HG03439 (cell line): ENCODE results near the gene RGS2.

Source experiments
- ATAC-seq: cut with Tn5 transposase; IDR thresholded peaks from one replicate; pipeline ENCODE4 v1.9.1; 2021; ENCODE audit warnings: mild to moderate bottlenecking, moderate library complexity; ENCODE audit not compliant: unreplicated experiment

The RGS2 gene, protein sequence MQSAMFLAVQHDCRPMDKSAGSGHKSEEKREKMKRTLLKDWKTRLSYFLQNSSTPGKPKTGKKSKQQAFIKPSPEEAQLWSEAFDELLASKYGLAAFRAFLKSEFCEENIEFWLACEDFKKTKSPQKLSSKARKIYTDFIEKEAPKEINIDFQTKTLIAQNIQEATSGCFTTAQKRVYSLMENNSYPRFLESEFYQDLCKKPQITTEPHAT

DNA sequence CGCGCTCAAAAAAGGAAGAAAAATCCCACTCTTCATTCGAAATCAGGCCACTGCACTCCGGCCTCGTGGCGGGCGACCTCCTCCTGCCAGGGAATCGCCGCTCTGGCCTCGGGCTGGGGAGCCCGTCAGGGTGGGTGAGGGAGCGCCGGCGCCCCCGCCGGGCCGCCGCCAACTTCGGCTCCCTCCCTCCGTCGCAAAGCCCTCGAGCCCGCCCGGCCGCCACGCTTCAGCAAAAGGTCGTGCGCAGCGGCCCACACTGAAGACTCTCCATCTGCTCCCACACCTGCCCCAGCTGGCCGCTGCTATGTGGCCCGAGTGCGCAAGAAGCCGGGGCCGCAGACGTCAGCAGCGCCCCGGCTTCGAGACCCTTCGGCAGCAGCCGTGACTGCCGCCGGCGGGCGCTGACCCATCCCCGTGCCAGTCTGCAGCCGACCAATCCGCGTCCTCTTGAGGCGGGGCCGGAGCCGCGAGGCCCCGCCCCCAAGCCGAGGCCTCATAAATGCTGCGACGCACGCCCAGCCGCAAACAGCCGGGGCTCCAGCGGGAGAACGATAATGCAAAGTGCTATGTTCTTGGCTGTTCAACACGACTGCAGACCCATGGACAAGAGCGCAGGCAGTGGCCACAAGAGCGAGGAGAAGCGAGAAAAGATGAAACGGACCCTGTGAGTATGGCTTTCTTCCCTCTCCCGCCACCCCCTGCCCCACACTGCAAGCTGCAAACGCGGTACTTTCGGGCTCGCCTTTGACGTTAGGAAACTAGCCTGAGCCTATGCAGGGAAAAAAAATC, at the start of gene RGS2:
TSS of gene RGS2 (plus strand) at position 522 of the 789 bp plus-strand sequence. CDS start at position 555, 33 bp downstream.
- peak; percentile 88 for ATAC-seq

DNA sequence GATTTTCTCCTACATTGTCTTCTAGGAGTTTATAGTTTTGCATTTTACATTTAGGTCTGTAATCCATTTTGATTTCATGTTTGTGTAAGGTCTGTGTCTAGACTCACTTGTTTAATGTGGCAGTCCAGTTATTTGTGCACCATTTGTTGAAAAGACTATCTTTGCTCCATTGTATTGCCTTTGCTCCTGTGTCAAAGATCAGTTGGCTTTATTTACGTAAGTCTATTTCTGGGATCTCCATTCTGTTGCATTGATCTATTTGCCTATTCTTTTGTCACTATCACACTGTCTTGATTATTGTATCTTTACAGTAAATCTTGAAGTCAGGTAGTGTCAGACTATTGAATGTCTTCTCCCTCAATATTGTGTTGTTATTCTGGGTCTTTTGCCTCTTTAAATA, 49.7 kb upstream of the RGS2 start:
- no peak for ATAC-seq

DNA sequence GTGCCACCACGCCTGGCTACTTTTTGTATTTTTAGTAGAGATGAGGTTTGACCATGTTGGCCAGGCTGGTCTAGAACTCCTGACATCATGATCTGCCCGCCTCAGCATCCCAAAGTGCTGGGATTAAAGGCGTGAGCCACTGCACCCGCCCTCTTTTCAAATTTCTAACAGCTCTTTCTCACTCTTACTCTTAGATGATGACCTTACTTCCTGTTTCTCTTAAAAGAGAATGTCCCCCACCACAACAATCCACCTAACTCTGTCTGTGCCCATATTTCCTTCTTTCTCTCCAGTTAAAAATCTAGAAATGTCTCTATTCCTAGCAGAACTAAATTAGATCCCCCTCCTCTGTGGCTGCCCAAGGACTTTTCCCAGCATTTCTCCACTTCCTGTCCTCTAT, 46.6 kb upstream of the RGS2 start:
- ATAC-seq = no peak

DNA sequence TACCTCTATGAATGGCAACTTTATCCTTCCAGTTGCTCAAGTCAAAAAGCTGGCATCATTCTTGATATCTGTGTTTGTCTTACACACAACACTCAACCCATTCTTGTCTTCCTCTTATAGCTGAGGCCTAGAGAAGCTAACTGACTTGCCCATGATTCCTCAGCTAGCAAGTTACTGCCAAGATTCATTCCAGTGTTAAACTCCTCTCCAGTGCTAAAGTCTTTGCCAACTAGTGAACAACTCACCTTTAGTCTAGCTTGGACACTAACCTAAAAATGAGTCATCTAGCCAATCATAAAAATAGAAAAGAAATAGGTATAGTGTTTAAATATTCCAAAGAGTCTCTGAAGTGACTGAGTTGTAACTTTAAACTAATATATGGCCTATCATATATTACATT, 45.6 kb upstream of the RGS2 start:
- no peak for ATAC-seq

DNA sequence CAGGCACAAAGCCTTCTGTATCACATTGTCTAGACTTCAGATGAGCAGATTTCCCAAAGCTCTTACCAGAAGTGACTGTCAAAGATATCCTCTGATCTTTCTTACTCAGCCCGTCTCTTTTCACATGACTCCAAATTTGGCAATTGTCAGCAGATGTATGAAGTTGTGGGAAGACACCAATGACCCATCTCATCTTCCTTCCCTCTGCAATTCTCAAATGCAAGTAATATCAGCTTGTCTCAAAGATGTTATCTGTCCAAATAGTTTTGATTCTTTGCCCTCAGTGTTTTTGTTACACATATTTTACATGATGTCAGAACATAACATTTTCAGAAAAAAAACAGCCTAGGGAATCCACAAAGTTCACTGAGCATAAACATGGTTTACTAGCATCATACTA, 45.1 kb upstream of the RGS2 start:
- ATAC-seq = no peak

DNA sequence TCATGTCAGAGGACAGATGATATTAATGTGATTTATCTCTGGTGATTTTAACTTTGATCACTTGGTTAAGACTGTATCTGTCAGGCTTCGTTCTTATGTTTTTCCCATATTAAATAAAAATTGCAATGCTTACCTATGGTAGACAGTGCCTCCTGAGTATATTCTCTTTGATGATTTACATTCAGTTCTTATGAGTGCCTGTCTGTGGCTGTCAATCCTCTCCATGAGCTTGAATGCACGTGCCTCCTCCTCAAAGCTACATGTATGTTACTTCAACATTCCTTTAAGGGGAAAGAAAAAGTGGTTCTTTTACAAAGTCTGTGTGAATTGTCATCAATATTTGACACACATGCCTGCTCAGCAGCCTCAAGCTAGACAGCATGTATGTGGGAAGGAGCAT, 44.2 kb upstream of the RGS2 start:
- no peak for ATAC-seq

DNA sequence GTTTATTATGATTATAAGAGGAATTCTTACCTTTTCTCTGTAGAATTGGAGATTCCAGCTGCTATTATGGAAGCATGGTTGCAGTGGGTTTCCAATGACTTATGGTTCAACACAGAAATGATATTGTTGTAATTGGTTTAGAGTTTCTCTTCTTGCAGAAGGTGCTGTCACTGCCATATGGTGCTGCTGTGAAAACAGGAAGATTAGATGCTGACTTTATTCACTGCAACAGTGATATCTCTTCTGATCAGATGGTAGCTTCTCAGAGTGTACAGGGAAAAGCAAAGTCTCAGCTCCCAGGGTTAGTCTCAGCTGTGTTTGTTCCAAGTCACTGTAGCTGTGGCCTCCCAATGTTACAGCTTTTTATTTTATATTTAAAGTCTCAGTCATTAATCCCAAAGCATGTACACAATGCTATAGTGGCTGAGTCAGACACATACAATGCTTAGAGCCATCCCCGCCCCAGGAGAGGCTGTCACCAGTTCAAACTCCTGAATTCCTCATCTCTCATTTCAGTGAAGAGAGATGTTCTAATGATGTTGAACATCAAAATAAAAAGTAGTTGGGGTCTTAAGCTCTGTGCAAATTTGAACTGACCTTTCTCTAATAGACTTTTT, 42.7 kb upstream of the RGS2 start:
- ATAC-seq = no peak

DNA sequence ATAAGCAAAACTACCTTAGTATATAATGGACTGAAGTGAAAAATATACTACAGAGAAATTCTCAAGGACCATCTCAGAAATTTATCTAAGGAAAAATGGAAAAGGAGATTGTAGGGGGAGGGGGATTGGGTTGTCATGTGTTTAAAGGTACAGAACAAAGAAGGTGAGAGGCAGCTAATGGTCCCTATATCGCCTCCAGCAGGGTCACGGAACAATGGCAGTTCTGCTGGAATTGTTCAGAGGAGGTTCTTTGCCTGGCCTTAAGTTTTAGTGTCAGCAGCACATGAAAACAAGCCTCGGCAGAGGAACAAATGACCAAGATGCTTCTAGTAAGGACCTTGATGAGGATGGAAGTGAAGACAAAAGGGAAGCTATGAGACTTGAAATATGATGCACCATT, 42.0 kb upstream of the RGS2 start:
- ATAC-seq = no peak

DNA sequence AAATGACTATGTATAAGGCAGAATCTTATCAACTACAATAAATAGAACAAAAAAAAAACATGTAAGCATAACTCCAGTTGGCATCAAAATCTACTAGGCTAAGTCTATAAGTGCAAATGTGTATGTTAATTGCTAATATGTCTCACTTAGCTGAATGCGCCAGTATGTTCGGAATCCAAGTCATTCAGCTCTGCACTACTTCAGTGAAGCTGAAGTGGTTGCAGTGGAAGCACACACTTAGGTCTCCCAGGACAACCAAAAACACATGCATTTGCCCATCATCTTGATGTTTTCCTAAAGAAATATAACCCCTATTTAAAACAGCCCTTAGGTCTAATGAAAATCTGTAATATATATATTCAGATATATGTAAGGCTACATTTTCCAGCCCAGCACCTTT, 41.0 kb upstream of the RGS2 start:
- ATAC-seq = no peak

DNA sequence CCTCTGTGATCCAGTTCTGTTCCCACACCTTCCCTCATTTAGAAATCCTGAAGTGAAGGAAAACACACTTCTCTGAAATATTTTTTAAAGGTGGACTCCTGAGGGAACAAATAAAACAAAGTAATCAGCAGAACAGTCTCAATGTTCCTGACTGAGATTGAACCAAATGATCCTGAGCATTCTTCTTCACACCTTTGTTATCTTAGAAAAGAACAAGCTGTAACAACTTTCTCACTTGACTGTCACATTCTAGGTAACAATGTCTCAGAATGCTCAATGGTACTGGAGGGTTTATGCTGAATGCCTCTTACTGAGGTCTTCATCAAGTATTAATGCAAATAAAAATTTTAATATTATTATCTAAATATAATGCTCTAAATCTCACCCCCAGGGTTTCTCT, 40.4 kb upstream of the RGS2 start:
- ATAC-seq = no peak

DNA sequence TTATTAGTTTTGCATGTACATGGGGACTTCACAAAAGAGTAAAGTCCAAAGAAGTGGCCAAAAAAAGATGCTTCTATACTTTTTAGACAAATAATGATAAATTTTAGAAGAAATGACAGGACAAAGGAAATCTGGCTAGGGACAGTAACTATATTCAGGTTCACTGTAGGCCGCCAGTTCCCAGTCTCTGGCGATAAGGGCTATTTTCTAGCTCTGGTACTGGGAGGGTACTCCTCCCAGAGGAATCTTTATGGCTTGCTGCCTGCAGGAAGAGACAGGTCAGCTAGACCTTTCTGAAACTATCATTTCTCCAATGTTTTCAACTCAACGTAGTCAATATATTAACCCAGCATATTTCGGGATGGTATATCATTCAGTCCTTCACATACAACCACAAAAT, 37.5 kb upstream of the RGS2 start:
- ATAC-seq = no peak

DNA sequence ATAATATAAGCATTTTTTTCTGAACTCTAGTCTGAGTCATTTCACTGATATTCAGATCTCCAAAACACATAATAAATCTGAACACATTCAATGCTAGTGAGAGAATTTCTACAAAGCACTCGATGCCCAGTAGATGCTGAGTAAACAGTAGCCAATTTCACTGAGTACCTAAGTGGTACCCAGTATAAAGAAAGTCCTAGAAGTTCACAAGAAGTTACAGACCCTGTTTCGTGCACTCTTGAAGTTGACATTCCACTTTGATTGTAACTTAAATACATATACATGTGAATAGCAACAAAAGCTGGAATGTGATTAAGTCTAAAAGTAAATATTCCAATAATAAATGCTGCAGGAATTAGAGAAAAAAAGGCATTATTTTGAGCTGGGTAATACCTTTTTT, 33.2 kb upstream of the RGS2 start:
- ATAC-seq = no peak

DNA sequence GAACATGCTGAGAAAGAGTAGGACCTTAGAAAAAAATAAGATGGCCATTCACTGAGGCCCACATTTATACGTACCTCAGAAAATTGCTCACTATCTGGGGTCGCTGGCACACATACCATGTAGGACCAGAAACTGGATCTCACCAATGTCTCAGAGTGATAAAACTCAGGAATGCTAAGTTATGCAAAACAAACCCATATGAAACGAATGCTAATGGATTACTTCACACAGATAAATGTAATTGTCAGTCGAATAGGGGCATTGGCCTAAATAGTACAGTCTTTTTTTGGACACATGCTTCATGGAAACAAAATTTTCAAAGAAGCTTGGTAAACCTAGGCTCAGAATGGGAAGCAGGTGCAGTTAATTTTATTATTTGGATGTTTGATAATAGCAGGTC, 32.6 kb upstream of the RGS2 start:
- ATAC-seq = no peak

DNA sequence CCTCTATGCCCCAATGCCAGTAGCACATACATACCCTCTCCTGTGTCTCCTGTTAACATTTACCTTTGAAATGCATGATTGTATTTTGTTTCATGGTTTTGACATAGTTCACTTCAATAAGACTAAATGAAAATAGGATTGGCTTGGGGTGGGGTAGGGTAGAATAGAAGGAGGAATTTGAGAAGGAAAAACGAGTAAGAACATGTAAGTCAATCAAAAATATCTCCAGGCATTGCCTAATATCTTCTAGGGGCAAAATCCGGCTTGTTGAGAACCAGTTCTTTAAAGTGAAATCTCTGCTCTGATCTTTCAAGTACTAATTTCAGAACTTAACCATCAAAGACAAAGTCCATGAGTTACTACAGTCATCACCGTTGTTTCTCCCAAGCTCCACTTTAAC, 31.8 kb upstream of the RGS2 start:
- no peak for ATAC-seq

DNA sequence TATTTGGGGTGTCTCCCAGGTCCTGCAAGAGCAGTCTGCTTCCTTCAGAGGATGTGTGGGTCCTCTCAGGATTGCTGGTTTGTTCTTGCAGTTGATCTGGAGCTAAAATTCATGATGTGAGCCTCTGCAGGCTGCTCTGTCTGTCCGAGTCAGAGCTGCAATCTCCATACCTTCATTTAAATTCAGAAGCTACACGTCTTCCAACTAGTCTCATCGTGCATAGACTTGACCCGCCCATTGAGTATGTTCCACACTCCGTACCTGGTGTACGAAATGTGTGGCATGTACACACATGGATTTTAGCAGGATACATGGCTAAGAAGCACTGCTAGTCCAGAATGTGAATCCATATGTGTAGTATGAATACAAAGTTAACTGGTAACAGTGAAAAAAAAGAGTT, 25.0 kb upstream of the RGS2 start:
- ATAC-seq = no peak

DNA sequence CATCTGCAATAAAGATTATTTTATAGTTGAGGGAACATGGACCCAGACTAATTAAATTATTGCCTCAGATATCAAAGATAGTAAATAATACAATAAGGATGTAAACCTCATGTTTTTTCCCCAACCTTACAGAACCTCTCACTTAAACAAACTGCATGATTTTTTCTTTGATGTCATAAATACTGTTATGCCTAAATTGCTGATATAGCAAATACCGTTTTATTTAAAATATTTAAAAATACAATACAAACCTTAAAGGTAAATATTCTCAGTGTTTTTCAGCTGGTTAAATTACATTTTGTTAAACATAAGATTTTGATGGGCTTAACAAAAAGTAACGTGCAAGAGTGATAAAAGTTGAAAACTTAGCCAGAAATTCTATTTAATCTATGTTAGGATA, 24.4 kb upstream of the RGS2 start:
- ATAC-seq = no peak

DNA sequence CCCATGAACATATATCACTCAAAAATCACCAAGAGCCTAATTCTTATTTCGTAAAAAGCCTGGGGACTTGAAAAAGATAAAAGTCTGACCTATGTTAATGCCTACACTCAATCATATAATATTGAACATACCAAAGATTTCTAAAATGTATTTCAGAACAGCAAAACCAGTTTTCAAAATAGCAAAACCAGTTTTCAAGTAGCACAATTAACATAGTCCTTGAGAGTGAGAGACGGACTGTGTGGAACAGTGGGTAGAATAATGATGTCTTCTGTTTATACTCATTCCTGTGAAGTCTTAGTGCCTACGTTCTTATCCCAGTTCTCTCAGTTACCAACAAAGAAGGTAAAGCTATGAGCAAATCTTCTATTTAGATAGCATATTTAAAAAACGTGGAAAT, 22.3 kb upstream of the RGS2 start:
- no peak for ATAC-seq

DNA sequence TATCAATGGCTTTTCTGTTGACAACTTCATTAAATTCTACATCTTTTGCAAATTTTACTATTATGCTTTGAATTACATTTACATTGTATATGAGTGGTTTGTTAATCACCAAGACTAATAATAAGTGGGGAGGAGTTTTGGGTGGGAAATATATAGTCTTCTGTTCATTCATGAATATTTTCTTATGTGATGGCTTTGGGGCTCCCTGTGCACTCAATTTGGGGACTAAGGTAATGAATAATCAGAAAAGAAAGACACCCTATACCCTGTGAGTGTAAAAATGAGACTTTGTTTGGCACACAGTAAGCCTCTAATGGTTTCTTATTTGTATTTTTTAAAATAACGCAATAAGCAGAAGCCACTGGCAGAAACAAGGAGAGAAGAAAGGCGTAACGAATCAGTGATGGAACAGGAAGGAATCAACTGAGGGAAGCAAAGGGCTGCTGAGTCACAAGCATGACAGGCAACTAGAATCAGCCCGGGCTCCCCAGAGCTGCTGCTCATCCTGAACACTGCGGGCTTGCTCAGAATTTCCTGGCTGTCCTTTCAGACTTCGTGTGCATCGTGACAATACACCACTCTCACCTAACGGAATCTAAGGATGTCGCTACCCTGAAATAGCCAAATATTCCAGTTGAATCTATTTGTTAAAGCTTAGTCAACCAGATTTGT, 20.8 kb upstream of the RGS2 start:
- ATAC-seq = no peak

DNA sequence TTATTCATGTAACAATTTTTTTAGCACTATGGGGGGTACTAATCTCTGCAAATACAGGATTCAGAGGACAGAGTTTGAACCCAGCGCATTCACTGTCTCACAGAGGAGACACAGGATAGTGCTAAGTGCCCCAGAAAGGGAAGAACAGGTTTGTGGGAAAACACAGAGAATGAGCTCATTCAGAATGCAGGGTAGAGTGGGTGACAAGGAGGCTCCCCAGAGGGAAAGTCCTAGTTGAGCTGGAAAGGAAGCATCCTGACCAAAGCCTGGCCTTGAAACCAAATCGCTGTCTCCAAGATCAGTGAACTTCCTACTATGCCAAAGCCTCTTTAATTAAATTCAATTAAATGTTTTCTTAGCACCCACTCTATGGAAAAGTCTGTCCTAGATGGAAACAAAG, 19.0 kb upstream of the RGS2 start:
- no peak for ATAC-seq

DNA sequence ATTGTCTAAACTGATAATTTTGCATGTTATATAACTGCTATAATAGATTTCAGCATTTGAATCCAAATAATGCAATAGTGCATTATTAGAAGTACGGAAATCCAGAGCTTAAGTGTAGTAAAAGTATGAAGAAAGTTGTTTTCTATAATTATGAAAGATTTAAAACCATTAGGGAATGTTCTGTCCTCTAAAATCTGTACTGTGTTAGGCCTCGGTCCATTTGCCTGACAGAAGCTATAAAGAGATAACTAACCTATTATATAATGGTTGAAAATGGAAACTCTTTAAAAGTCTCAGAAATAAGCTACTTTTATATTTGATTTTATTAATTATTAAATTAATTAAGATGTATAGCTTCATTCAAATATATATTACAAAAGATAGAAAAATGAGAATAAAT, 16.2 kb upstream of the RGS2 start:
- no peak for ATAC-seq

DNA sequence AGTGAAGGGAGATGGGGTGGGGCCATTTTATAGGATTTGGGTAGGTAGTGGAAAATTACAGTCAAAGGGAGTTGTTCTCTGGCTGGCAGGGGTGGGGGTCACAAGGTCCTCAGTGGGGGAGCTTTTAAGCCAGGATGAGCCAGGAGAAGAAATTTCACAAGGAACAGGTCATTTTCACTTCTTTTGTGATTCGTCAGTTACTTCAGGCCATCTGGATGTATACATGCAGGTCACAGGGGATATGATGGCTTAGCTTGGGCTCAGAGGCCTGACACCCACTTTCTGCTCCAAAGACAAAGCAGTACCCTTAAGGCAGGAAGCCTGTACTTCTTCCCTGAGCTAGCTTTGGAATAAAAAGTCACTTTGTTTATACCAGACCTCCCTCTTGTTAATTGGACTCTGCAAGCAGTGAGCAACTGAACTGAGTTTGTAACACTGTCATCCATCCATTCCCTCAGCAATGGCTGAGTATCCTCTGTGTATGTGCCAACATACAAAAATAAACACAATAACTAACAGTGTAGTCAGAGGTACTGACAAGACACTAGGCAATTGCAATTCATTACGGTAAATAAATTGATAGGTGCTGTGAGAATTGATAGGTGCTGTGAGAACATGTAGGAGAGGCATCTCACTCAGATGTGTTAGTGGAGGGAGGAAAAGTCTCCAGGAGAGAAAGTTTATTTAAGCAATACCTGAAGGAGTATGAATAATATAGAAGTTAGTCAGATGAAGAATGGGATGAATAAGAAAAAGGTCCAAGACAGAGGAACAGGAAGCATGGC, 14.7 kb upstream of the RGS2 start:
- no peak for ATAC-seq
